Measurements from ENCODE around the gene PCF11. TPM values are rescaled to one million over a fixed set of nuclear protein-coding genes. Genes with fewer than 3 reads are reported as not detected.

PCF11 gene
- total and polyA plus RNA-seq, 2 of the 4 experiments (the other 2 are of a cell fraction) = 19.2 to 26.7 TPM

DNA sequence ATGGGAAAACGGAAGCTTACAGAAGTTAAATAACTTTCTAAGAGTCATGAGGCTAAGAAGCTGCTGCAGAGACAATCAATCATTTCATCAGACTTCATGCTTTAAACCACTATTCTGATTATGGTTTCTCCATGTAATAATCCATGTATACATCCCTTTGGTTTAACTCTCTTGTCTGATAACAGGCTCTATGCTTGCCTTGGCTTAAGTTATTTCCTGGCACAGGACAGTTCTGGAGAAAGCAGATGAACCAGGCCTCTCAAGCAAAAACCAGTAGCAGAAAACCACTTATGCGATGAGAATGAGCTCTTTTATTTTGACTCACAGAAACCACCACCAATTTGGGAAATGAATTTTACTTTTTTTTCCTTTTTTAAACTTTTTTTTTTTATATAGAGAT lies 6.5 kb upstream of the PCF11 start:
- intact Hi-C loops (cut with micrococcal nuclease) = no loop called here

More for the DNA sequence above, 6.5 kb upstream of the PCF11 start:
- H2BK15ac ChIP-seq (ENCODE audit: low read depth, low read length) = no peak overlapping the region
- no peak overlapping the region for H3K56ac ChIP-seq (ENCODE audit: extremely low read depth, insufficient read depth, low read length)
- no peak overlapping the region for H2BK20ac ChIP-seq (ENCODE audit: low read depth, low read length)
- no peak overlapping the region for H4K5ac ChIP-seq (ENCODE audit: low read depth, low read length)
- no CpG with 5 or more reads among the region's 2 CpGs for WGBS, 2 experiments (ENCODE audit: extremely low coverage in 2 of 2, insufficient read length in 1 of 2)
- no peak overlapping the region for H2AK5ac ChIP-seq (ENCODE audit: low read depth, low read length)
- no peak overlapping the region for H3K4me2 ChIP-seq (ENCODE audit: low read depth, low read length)
- no peak for ATAC-seq (ENCODE audit: low read depth)
- CTCF ChIA-PET = no interaction called here
- H3K79me1 ChIP-seq (ENCODE audit: low read depth in 1 of 2, low read length in 2 of 2) = no peaks in the 10 kb centered on the region
- no peak overlapping the region for H2AK9ac ChIP-seq (replicated peaks; ENCODE audit: low read depth, low read length, poor library complexity)
- no TSS peak for BruUV-seq (replicated peaks)
- H3K27ac ChIP-seq (ENCODE audit: insufficient read depth, low read length) = no peak overlapping the region
- no peak for DNase-seq
- no peak overlapping the region for H3K23ac ChIP-seq (ENCODE audit: low read depth, low read length)
- no peak overlapping the region for H4K91ac ChIP-seq (ENCODE audit: insufficient read depth, low read depth, low read length)
- TF ChIP-seq, protein P1, sequence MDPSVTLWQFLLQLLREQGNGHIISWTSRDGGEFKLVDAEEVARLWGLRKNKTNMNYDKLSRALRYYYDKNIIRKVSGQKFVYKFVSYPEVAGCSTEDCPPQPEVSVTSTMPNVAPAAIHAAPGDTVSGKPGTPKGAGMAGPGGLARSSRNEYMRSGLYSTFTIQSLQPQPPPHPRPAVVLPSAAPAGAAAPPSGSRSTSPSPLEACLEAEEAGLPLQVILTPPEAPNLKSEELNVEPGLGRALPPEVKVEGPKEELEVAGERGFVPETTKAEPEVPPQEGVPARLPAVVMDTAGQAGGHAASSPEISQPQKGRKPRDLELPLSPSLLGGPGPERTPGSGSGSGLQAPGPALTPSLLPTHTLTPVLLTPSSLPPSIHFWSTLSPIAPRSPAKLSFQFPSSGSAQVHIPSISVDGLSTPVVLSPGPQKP (IDR thresholded peaks at IDR 0.05; ENCODE audit: borderline replicate concordance, low read depth, low read length) = no peak
- TF ChIP-seq CHD1 (IDR thresholded peaks at IDR 0.05; ENCODE audit: low read depth, low read length) (no peak), POLR2A (IDR thresholded peaks at IDR 0.05; ENCODE audit: low read depth, low read length) (no peak), MXI1 (IDR thresholded peaks at IDR 0.05; ENCODE audit: borderline replicate concordance, low read depth, low read length) (no peak), BHLHE40 (IDR thresholded peaks at IDR 0.05; ENCODE audit: low read depth, low read length) (no peak), SMC3 (IDR thresholded peaks at IDR 0.05; ENCODE audit: low read depth, low read length) (no peak), RCOR1 (IDR thresholded peaks at IDR 0.05; ENCODE audit: insufficient replicate concordance, low read length) (no peak), FOS (IDR thresholded peaks at IDR 0.05; ENCODE audit: low read depth, low read length) (no peak), NFE2L2 (IDR thresholded peaks at IDR 0.05; ENCODE audit: low read depth, low read length) (no peak), MAZ (IDR thresholded peaks at IDR 0.05; ENCODE audit: borderline replicate concordance, low read depth, low read length) (no peak)
- TF ChIP-seq, protein P2, sequence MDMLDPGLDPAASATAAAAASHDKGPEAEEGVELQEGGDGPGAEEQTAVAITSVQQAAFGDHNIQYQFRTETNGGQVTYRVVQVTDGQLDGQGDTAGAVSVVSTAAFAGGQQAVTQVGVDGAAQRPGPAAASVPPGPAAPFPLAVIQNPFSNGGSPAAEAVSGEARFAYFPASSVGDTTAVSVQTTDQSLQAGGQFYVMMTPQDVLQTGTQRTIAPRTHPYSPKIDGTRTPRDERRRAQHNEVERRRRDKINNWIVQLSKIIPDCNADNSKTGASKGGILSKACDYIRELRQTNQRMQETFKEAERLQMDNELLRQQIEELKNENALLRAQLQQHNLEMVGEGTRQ (IDR thresholded peaks at IDR 0.05; ENCODE audit: low read depth, low read length) = no peak
- TF ChIP-seq, protein P3, sequence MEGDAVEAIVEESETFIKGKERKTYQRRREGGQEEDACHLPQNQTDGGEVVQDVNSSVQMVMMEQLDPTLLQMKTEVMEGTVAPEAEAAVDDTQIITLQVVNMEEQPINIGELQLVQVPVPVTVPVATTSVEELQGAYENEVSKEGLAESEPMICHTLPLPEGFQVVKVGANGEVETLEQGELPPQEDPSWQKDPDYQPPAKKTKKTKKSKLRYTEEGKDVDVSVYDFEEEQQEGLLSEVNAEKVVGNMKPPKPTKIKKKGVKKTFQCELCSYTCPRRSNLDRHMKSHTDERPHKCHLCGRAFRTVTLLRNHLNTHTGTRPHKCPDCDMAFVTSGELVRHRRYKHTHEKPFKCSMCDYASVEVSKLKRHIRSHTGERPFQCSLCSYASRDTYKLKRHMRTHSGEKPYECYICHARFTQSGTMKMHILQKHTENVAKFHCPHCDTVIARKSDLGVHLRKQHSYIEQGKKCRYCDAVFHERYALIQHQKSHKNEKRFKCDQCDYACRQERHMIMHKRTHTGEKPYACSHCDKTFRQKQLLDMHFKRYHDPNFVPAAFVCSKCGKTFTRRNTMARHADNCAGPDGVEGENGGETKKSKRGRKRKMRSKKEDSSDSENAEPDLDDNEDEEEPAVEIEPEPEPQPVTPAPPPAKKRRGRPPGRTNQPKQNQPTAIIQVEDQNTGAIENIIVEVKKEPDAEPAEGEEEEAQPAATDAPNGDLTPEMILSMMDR (conservative IDR thresholded peaks at IDR 0.05; ENCODE audit: low read depth, low read length) = no peak
- no peak overlapping the region for H2BK120ac ChIP-seq (ENCODE audit: low read depth, low read length)
- no peak overlapping the region for H4K8ac ChIP-seq (ENCODE audit: low read depth in 2 of 2, low read length in 2 of 2)
- H3K18ac ChIP-seq (ENCODE audit: low read depth, low read length) = no peak overlapping the region
- H3K4me3 ChIP-seq (ENCODE audit: insufficient read depth, low read depth, low read length) = no peak overlapping the region
- H4K20me1 ChIP-seq (ENCODE audit: insufficient read depth, low read length) = no peaks in the 10 kb centered on the region
- no peaks in the 10 kb centered on the region for H3K4me1 ChIP-seq (ENCODE audit: control insufficient read depth, insufficient read depth, low read length)
- in situ Hi-C loops (cut with MboI; ENCODE audit: low sequenced_read_pairs) = no loop called here
- H3K36me3 ChIP-seq (ENCODE audit: control insufficient read depth, insufficient read depth, low read length) = no peaks in the 10 kb centered on the region
- no peak overlapping the region for H2BK5ac ChIP-seq (ENCODE audit: low read depth, low read length, poor library complexity, severe bottlenecking)
- H3K9ac ChIP-seq (ENCODE audit: low read depth, low read length) = no peak overlapping the region
- no peak overlapping the region for H3K4ac ChIP-seq (ENCODE audit: low read depth, low read length)
- POLR2A ChIA-PET (ENCODE audit: unreplicated experiment) = no interaction called here
- peaks cover 4% of the 10 kb centered on the region; the same call in 1 of the 2 replicates for H3K27me3 ChIP-seq (ENCODE audit: control insufficient read depth, insufficient read depth, low read length)
- no peak overlapping the region for H2AFZ ChIP-seq (replicated peaks; ENCODE audit: low read length, poor library complexity)
- dilution Hi-C loops (cut with HindIII; ENCODE audit: low sequenced_read_pairs, unreplicated experiment) = loop anchor here (25.0 kb wide), 1 partner anchor 88 kb away; the partner anchor contains the start of gene RAB30
- no peak overlapping the region for H3K14ac ChIP-seq (replicated peaks; ENCODE audit: low read depth, low read length)
- no peaks in the 10 kb centered on the region for H3K9me3 ChIP-seq (ENCODE audit: control insufficient read depth, insufficient read depth, low read length)
- H3K9me1 ChIP-seq (ENCODE audit: insufficient read depth, low read length) = no peaks in the 10 kb centered on the region

Measured in IMR-90 (cell line).